Aorta (tissue), 5 donors: Measurements from ENCODE around the gene HEXD. TPM values are rescaled to one million over a fixed set of nuclear protein-coding genes. Genes with fewer than 3 reads are reported as not detected.
"Not testable (repeated sequence)": the region's sequence is repeated elsewhere in the genome, so short reads cannot be mapped to it uniquely, and the experiment has no call there.

ENCODE experiments used
- ATAC-seq: fragments of 200-7000 bp; cut with Tn5 transposase; one replicate; pipeline ENCODE4 v1.9.1; 2022; ENCODE audit warnings: moderate library complexity; ENCODE audit not compliant: low FRiP score
- DNase-seq, 2 donors: peaks; one replicate each; pipeline ENCODE4 v3.0.0-alpha.2; 2020
- H3K27ac ChIP-seq, 2 donors: one replicate each; pipeline ENCODE4 v1.5.1; 2013; ENCODE audit warnings: low read length in 2 of 2, mild to moderate bottlenecking in 2 of 2, moderate library complexity in 2 of 2, control low read depth in 1 of 2, inconsistent platforms in 1 of 2, low read depth in 1 of 2
- H3K27me3 ChIP-seq, 2 donors: one replicate each; pipeline ENCODE4 v1.6.1; 2013; ENCODE audit warnings: control low read depth in 1 of 2, low read length in 1 of 2, mild to moderate bottlenecking in 1 of 2, moderate library complexity in 1 of 2; ENCODE audit not compliant: insufficient read depth in 2 of 2, control insufficient read depth in 1 of 2
- H3K36me3 ChIP-seq, 2 donors: one replicate each; pipeline ENCODE4 v1.6.1; 2013; ENCODE audit warnings: control low read depth in 1 of 2, low read length in 1 of 2, mild to moderate bottlenecking in 1 of 2; ENCODE audit not compliant: insufficient read depth in 2 of 2, control insufficient read depth in 1 of 2
- H3K4me1 ChIP-seq, 2 donors: one replicate each; pipeline ENCODE4 v1.6.1; 2013; ENCODE audit warnings: low read length in 2 of 2, control low read depth in 1 of 2, mild to moderate bottlenecking in 1 of 2, moderate library complexity in 1 of 2; ENCODE audit not compliant: insufficient read depth in 2 of 2, control insufficient read depth in 1 of 2
- H3K4me3 ChIP-seq, 2 donors: one replicate each; pipeline ENCODE4 v1.5.1; 2013; ENCODE audit warnings: low read length in 2 of 2, control low read depth in 1 of 2, mild to moderate bottlenecking in 1 of 2
- H3K9me3 ChIP-seq: one replicate; pipeline ENCODE4 v1.6.1; 2013; ENCODE audit warnings: mild to moderate bottlenecking, low read length; ENCODE audit not compliant: control insufficient read depth
- WGBS, 2 donors: extraction: QIAGEN DNeasy Blood & Tissue Kit; methylation state at CpG; one replicate each; pipeline ENCODE4 v1.1.7; 2013; 5-methylcytosine and 5-hydroxymethylcytosine counted together
- intact Hi-C, 2 donors: fragments of 100-400 bp; cut with DNase I; formaldehyde crosslinking; loops; one replicate each; pipeline versions ENCODE4 v1.14.2 to v1.15.0; 2022
- polyA plus RNA-seq, 2 donors: library from polyadenylated mRNA; stranded (reverse); fragments of 200-250 nt; gene quantifications; one replicate each; pipeline ENCODE4 v1.2.3, GENCODE V29; 2013
- total RNA-seq, 2 donors: library from RNA; stranded (reverse); fragmentation: NEBNext Ultra II Directional; extraction: Animal tissue kit (Norgen Biotek cat#: 25700); gene quantifications; one replicate each; pipeline ENCODE4 v1.2.1, GENCODE V29; 2021
- donor health status: healthy with polysubstance abuse.
- donor health status: Bipolar disorder and iron deficiency.
- donor health status: DM: no; HTN: no; CAD: no.
- donor health status: DM: no; HTN: no; CAD: no.
- donor health status: DM: yes; HTN: yes; CAD: no.

HEXD gene
- total and polyA plus RNA-seq, 4 donors, result 14.8 to 133 (median 25.2) TPM

DNA sequence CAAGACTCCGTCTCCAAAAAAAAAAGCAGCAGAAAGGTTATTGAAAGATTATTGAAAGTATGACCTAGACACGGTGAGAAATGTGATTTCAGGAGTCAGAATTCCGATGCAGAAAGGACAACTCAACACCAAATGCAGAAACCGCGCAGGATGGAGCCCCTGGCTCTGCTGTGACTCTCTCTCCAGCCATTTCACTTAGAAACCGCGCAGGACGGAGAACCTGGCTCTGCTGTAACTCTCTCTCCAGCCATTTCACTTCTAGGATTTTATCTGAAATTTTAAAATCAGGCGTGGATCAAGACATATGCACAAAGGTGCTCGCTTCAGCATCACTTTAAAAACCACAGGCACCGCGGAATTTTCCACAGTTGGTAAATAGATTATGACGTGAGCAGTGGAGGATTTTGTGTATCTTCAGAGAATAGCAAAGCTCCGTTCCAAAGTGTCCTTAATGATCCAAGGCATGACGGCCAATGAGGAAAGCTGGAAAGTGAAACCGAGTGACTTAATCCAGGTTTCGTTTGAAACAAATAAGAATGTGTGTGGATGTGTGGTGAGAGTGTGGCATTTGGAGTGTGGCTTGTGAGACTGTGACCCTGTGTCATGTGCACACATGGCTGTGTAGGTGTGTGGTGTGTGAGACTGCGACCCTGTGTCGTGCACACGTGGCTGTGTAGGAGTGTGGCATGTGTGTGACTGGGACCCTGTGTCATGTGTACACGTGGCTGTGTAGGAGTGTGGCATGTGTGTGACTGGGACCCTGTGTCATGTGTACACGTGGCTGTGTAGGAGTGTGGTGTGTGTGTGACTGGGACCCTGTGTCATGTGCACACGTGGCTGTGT is 37.1 kb upstream of the HEXD start:
- 37 to 43% methylated on average over 23 of the region's 23 CpGs for WGBS, 2 donors
- no peak overlapping the region for H3K4me3 ChIP-seq
- intact Hi-C loops, result no loop called here
- DNase-seq (no peak), ATAC-seq (no peak)
- H3K4me1 ChIP-seq, result no peaks in the 10 kb centered on the region
- no peaks in the 10 kb centered on the region for H3K36me3 ChIP-seq
- H3K9me3 ChIP-seq, result no peaks in the 10 kb centered on the region
- H3K27me3 ChIP-seq, result no peaks in the 10 kb centered on the region
- no peak overlapping the region for H3K27ac ChIP-seq

DNA sequence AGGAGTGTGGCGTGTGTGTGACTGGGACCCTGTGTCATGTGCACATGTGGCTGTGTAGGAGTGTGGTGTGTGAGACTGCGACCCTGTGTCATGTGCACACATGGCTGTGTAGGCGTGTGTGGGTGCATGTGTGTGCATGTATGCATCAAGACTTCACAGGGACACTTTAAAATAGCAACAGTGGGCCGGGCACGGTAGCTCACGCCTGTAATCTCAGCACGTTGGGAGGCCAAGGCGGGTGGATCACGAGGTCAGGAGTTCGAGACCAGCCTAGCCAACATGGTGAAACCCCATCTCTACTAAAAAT is 36.5 kb upstream of the HEXD start:
- H3K4me1 ChIP-seq, H3K9me3 ChIP-seq, H3K27me3 ChIP-seq, DNase-seq, H3K36me3 ChIP-seq, H3K4me3 ChIP-seq, intact Hi-C loops, ATAC-seq, H3K27ac ChIP-seq: not testable (repeated sequence)
- 74 to 82% methylated on average over 9 to 10 of the region's 10 CpGs for WGBS, 2 donors

DNA sequence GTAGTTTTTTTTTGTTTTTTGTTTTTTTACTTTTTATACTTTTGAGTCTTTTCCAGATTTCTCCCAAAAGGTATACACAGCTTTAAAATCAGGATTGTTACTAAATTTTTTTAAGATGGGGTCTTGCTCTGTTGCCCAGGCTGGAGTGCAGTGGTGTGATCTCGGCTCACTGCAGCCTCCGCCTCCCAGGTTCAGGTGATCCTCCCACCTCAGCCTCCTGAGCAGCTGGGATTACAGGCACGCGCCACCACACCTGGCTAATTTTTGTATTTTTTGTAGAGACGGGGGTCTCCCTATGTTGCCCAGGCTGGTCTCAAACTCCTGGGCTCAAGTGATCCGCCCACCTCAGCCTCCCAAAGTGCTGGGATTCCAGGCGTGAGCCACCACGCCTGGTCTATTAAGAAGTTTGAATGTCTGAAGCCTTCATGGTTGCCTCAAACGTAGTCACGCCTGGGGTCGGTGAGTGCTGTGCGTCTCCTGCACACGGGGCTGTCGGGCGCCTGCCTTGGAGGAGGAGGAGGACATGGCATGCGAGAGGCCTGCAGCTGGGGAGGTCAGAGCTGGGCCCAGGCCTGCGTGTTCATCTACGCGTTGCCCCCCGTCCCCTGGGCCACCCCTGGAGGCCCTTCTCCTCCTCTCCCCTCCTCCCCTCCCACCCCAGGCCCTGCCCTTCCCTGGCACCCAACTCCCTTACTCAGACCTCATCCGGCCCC is 35.8 kb upstream of the HEXD start:
- H3K36me3 ChIP-seq, intact Hi-C loops, H3K4me3 ChIP-seq, H3K9me3 ChIP-seq, H3K4me1 ChIP-seq, H3K27ac ChIP-seq, H3K27me3 ChIP-seq, ATAC-seq, DNase-seq: not testable (repeated sequence)
- 93% methylated on average over 21 of the region's 21 CpGs for WGBS, 2 donors

DNA sequence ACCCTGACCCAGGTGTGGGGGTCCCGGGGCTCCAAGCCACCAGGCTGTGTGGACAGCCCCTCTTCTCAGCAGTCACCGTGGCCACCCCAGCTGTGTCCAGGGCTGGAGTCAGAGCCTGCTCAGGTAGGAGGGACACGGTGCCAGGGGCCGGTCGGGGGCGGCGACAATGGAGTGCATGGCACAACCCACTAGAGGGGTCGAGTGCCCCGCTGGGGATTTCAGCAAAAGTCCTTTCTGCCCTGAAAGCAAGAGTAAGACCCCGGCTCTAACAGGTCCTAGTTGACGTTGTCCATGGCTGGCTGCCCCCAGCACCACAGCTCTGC is 35.3 kb upstream of the HEXD start:
- no peaks in the 10 kb centered on the region for H3K27me3 ChIP-seq
- intact Hi-C loops, result no loop called here
- DNase-seq, result peak in 1 of 2 donors; percentile 45
- no peak for ATAC-seq
- no peaks in the 10 kb centered on the region for H3K36me3 ChIP-seq
- no peak overlapping the region for H3K27ac ChIP-seq
- WGBS, 2 donors, result 90 to 92% methylated on average over 11 of the region's 11 CpGs
- no peaks in the 10 kb centered on the region for H3K4me1 ChIP-seq
- H3K9me3 ChIP-seq, result no peaks in the 10 kb centered on the region
- no peak overlapping the region for H3K4me3 ChIP-seq

DNA sequence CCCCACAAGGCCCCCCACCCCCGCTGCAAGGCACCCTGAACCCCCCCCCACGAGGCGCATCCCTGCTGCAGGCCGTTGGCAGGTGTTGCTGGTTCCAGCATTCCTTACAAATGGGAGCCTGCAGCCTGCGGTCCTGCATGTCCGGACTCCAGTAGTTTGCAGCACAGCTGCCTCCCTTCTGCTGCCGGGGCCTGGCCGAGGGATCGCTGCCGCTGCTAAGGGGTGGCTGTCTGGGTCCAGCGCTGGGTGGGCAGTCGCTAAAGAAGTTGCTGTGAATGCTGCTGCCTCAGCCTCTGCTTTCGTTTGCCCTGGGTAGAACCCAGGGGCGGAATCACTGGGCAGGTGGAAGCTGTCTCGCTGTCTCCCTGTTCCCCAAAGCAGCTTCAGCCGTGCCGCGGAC is 34.7 kb upstream of the HEXD start:
- Histone ChIP-seq H3K9me3 (no peaks in the 10 kb centered on the region), H3K4me3 (no peak overlapping the region), H3K4me1 (no peaks in the 10 kb centered on the region), H3K27me3 (no peaks in the 10 kb centered on the region), H3K27ac (no peak overlapping the region), H3K36me3 (no peaks in the 10 kb centered on the region)
- ATAC-seq (no peak), DNase-seq (no peak)
- 76 to 84% methylated on average over 18 of the region's 18 CpGs for WGBS, 2 donors
- intact Hi-C loops, result no loop called here

DNA sequence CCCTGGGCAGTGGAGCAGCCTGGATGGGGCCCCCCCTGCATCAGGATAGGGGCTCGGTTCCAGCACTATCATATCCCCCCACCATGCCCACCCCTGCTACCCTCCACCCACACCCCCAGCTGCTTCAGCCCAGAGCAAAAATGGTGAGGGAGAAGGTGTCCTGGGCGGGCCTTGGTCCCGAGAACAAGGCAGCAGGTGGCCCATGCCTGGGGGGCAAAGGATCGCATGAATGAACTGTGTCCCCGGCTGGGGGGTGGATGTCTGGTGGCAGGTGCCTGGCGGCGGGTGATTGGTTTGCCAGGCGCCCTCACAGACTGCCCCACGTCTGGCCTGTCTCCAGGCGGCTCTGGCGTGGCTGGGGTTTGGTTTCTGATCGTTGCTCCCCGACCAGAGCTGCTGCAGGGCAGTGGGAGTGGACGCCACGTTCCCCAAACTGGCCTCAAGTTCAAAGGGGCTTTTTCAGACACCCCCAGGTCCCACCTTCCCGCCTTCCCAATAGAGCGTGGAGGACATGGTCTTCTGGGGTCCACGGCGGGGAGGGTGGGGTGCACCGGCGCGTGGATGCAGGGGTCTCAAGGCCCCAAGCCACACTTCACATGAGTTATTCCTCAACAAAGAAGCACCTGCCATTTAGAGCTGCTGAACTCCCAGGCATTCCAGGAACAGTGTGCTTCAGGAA is 34.0 kb upstream of the HEXD start:
- no peaks in the 10 kb centered on the region for H3K36me3 ChIP-seq
- H3K4me3 ChIP-seq, result no peak overlapping the region
- H3K27me3 ChIP-seq, result no peaks in the 10 kb centered on the region
- DNase-seq (peak; percentile 41 to 59), ATAC-seq (no peak)
- WGBS, 2 donors, result 61 to 69% methylated on average over 22 of the region's 22 CpGs
- intact Hi-C loops, result no loop called here
- no peak overlapping the region for H3K27ac ChIP-seq
- no peaks in the 10 kb centered on the region for H3K9me3 ChIP-seq
- H3K4me1 ChIP-seq, result no peaks in the 10 kb centered on the region

DNA sequence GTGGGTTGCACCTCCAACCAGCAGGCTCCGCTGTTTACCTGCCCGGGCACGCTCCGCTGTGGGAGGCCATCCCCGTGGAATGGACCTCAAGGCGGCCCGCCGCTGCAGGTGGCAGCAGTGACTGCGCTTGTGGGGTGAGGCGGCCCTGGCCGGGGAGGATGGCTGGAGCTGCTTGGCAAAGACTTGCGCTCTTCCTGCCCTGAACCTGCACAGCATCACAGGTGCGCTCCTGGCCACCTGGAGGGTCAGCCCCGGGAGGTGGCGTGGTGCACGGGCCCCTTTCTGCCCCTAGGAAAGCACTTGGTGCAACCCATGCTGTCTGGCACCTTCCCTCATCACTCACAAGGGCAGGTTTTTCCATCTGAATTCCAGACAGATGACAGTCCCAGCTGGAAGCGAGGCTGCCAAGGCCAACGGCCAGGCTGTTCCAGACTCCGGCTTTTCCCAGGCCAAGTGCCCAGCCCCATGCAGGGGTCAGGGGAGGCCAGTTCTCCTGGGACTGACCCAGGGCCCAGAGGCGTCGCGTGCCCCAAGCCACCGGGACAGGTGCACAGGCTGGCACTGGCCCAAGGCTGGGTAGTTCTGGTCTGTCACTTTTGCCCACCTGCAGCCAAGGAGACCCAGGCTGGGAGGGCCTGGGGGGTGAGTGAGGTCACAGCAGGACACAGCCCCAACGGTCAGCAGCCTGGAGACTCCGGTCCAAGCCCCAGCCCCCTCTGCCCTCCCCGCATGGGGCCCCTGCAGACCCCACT is 33.2 kb upstream of the HEXD start:
- Histone ChIP-seq H3K9me3 (no peaks in the 10 kb centered on the region), H3K27ac (no peak overlapping the region), H3K27me3 (no peaks in the 10 kb centered on the region), H3K4me1 (no peaks in the 10 kb centered on the region), H3K4me3 (no peak overlapping the region), H3K36me3 (no peaks in the 10 kb centered on the region)
- intact Hi-C loops, result no loop called here
- WGBS, 2 donors, result 16 to 31% methylated on average over 24 to 26 of the region's 26 CpGs
- DNase-seq (peak; percentile 79 to 89), ATAC-seq (peak; percentile 62)

DNA sequence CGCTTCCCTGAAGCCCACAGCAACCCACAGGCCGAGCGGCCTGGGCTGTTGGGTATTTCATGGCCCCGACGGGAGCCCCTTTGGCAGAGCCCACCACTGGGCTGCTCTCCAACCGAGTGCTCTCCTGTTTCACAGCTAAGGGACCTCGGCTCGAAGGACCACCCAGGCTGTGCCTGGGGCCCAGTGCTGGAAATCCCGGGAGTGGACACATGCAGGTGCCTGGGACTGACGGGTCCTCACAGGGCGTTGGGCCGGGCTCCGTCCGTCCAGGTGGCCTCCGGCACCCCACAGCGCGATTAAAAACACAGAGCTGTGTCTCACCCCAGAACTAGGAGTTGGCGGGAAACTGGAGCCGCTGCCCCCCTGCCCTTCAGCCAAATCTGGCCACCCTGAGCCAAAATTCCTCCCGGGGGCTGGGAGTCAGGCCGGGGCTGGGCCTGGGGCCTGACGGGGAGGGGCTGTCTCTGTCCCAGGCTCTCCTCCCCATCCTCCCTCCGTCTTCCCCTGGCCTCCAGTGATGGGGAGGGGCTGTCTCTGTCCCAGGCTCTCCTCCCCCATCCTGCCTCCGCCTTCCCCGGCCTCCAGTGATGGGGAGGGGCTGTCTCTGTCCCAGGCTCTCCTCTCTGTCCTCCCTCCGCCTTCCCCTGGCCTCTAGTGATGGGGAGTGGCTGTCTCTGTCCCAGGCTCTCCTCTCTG is 32.4 kb upstream of the HEXD start:
- Histone ChIP-seq H3K4me1 (no peaks in the 10 kb centered on the region), H3K27ac (no peak overlapping the region), H3K36me3 (no peaks in the 10 kb centered on the region), H3K9me3 (no peaks in the 10 kb centered on the region), H3K4me3 (no peak overlapping the region), H3K27me3 (no peaks in the 10 kb centered on the region)
- DNase-seq, result no peak
- intact Hi-C loops, result no loop called here
- 7 to 8% methylated on average over 19 to 26 of the region's 26 CpGs for WGBS, 2 donors
- ATAC-seq, result peak; percentile 1
